Suprapubic skin (tissue), 4 donors: ENCODE measurements around the gene SLC37A1.

Source experiments
- CTCF ChIP-seq, 2 donors: fragments of 200-600 bp in 1 of 2; fragments of 450-650 bp in 1 of 2; sonication (generic) in 1 of 2; IDR thresholded peaks; one replicate each; pipeline ENCODE4 v1.5.1; 2016 to 2019; ENCODE audit warnings: antibody characterized with exemption in 2 of 2, mild to moderate bottlenecking in 1 of 2, moderate library complexity in 1 of 2
- EP300 ChIP-seq: sonication (generic); formaldehyde crosslinking; IDR thresholded peaks from one replicate; pipeline ENCODE4 v1.6.1; 2017; ENCODE audit warnings: antibody characterized with exemption
- POLR2A ChIP-seq, 2 donors: fragments of 450-650 bp; IDR thresholded peaks; one replicate each; pipeline ENCODE4 v1.6.1; 2017; ENCODE audit warnings: antibody characterized with exemption in 2 of 2, mild to moderate bottlenecking in 2 of 2, moderate library complexity in 2 of 2
- POLR2AphosphoS5 ChIP-seq, 3 donors: sonication (generic); formaldehyde crosslinking; IDR thresholded peaks; one replicate each; pipeline ENCODE4 v1.6.1; 2017; ENCODE audit warnings: antibody characterized with exemption in 3 of 3

GRCh38 chr21:42576639-42577038 lies 63.0 kb downstream of the SLC37A1 start:
- TF ChIP-seq POLR2A (IDR thresholded peaks at IDR 0.05) (no peak), CTCF (IDR thresholded peaks at IDR 0.05) (no peak), EP300 (no peak), POLR2AphosphoS5 (IDR thresholded peaks at IDR 0.05) (no peak)
